ENCODE data around the gene AGPAT1. TPM values are rescaled to one million over a fixed set of nuclear protein-coding genes. Genes with fewer than 3 reads are reported as not detected.
"Not testable (repeated sequence)": the region's sequence is repeated elsewhere in the genome, so short reads cannot be mapped to it uniquely, and the experiment has no call there.

Gene AGPAT1
- total RNA-seq, 1 experiment from 2014 or later, result 87.0 TPM

GRCh38 chr6:32149932-32150870, 25.7 kb downstream of the AGPAT1 start:
- no peak for DNase-seq (ENCODE audit: low read depth)

DNA sequence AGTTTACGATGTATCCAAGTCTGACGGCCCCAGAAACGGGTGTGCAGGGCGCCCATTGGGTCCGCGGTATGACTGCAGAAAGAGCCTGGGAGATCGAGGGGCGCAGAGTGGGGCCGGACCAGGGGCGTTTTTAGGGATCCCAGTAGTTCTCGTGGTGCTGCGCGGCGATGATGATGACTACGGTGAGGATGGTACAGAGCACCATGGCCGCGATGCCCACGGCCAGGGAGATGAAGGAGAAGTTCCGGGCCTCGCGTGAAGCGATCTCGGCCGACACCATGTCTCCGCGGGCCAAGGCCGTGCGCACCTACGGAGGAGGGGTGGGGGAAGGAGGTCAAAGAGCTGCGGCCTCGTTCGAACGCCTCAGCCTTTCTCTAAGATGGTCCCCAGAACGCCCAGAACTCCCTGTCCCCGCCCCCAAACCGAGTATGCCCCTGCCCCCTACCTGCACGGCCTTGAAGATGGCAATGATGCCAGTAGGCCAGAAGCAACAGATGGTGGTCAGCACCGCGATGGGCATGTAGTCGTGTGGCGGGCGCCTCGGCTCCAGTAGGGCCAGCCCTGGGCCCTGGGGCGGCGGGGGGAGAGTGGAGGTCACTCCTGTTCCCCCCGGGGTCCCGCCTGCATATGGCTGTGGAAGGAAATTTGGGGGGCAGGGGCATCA, 26.7 kb downstream of the AGPAT1 start:
- DNase-seq (ENCODE audit: low read depth), result no peak

GRCh38 chr6:32148289-32149091, 27.4 kb downstream of the AGPAT1 start:
- DNase-seq (ENCODE audit: low read depth), result no peak

DNA sequence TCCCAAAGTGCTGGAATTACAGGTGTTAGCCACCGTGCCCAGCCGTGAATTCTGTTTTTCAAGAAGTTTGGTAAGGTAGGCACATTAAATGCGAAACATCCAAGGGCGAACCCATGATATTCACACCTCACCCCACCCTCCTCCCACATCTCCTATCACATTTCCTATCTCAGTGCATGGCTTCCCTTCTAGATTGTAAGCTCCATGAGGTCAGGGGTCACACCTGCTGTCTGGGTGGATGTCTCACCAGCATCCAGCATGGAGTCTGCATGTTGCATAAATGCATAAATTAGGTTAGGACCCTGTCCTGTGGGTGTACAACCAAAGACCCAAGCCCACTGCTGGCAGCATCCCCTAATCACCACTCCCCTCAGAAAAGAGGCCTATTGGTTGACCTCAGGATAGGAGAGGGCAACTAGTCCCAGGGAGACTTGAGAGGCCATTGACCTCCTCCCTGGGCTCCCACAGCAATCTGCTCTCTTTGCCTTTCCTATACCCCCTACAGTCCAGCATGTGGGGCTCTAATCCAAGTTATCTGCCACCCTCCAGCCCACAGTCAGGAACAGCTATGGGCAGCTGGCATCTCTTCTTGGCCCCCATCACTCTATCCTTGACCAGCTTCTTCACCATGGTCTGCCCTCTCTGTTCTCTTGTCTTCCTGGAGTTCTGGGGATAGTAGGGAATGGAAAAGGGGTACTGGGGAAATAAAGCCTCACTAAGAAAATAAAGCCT, 28.3 kb downstream of the AGPAT1 start:
- DNase-seq (ENCODE audit: low read depth), result no peak

DNA sequence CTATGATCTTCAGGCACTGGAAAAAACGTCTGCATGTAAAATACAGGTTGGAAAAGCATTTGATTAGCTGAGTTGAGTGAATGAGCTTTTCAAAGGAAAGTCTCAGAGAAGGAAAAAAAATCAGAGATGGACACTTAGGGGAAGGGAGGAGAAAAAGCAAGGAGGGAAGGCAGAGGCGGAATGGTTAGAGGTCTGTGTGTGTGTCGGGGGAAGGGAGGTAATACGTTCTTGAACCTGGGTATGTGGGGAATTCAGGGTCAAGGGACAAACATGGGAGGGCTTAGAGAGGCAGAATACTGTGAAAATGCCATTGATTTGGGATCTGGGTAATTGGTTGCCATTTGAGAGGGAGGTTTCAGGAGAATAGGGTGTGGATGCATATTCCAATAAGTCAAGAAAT, 29.2 kb downstream of the AGPAT1 start:
- DNase-seq (ENCODE audit: low read depth), result no peak

DNA sequence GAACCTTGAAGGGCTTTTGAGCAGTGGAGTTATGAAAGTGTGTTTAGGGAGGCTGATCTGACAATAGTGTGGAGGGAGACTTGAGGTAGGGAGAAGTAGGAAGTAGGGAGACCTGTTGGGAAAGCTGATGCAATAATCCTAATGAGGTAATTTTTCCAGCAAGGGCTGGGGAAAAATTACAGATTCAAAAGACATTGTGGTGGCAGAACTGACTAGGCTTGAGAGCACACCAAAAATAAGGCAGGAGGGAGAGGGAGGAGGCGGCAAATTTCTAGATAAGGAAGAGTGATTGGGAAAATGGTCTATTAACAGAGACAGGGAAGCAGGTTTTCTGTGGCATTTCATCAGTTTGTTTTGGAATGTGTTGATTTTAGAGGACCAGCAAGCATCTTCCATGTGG, 29.6 kb downstream of the AGPAT1 start:
- DNase-seq (ENCODE audit: low read depth), result no peak

- not testable (repeated sequence) for DNase-seq (ENCODE audit: low read depth)
These were observed 31.6 kb downstream of the AGPAT1 start for GRCh38 chr6:32144238-32144637.

GRCh38 chr6:32140420-32141046, 35.4 kb downstream of the AGPAT1 start:
- peak; percentile 37 for DNase-seq (ENCODE audit: low read depth)

GRCh38 chr6:32139590-32139989, 36.3 kb downstream of the AGPAT1 start:
- no peak for DNase-seq (ENCODE audit: low read depth)

GRCh38 chr6:32137454-32137853, 38.4 kb downstream of the AGPAT1 start:
- DNase-seq (ENCODE audit: low read depth), result no peak

DNA sequence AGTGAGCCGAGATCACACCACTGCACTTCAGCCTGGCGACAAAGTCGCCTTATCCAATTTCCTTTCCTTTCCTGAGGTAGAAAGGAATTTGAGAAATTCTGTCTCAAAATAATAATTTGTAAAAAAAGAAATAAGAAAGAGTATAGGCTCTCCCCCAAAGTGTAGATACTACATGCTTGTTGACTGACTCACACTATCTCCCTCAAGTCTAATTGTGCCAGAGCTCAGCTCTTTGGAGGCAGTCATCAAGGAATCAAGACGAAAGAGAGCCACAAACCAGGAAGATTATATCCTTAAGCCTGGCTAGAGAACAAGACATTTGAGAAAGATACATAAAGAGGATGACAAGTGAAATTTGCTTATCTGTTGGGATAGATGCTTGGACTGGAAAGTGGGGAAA, 42.1 kb downstream of the AGPAT1 start:
- no peak for DNase-seq (ENCODE audit: low read depth)

DNA sequence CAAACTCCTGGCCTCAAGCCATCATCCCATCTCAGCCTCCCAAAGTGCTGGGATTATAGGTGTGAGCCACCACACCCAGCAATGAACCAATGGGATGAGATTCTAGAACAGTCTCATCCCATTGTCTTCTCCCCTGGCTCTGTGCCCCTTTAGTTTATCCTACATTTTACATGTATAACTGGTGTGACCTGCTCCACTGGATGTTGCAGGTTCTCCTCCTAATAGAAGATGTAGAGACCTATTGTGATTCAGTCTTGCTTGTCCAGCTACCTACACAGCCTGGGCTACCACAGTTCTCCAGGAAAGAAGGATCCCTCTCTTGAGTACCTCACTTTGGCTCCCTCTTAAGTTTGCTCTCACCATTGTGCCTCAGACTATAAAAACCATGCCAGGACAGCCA, 43.8 kb downstream of the AGPAT1 start:
- no peak for DNase-seq (ENCODE audit: low read depth)

DNA sequence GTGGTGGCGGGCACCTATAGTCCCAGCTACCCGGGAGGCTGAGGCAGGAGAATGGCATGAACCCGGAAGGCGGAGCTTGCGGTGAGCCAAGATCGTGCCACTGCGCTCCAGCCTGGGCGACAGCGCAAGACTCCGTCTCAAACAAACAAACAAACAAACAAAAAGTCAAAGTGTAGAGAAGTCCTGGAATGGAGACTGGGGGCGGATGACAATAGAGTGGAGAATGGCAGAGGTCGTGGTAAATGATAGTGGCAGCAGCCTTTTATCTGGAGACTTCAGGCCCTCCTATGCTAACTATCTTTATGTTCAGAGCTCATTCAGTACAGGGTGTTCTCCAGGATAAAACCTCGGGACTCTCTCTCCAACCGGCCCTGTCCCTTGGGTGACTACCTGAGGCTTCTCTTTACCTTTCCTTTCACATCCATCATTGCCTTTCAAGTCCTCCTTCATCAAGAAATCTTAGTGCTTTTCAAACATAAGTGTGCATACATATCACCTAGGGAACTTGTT, 44.4 kb downstream of the AGPAT1 start:
- DNase-seq (ENCODE audit: low read depth), result no peak

- no peak for DNase-seq (ENCODE audit: low read depth)
These were observed 46.4 kb downstream of the AGPAT1 start for GRCh38 chr6:32129297-32130088.

DNA sequence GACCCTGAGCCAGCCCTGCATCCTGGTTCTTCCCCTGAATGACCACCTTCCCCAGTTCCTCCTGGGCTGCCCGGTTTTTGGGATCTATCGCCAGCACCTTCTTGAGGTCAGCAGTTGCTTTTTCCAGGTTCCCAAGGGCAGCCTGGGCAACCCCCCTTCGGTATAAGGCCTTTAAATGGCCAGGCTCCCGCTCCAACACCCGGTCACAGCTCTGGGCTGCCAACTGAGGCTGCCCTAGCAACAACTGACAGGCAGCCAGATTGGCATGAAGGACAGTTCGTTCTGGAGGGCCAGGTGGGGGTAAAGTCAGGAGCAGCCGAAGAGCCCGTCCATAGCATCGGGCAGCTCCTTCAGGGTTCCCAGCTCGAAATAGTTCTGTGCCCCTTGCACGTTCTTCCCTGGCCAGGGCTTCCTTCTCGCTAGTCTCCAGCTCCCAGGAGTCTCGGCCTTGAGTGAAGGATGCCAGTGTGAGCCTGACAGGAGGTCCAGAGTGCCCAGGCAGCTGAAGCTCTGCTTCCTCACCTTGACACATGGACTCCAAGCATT, 47.1 kb downstream of the AGPAT1 start:
- DNase-seq (ENCODE audit: low read depth), result no peak

DNA sequence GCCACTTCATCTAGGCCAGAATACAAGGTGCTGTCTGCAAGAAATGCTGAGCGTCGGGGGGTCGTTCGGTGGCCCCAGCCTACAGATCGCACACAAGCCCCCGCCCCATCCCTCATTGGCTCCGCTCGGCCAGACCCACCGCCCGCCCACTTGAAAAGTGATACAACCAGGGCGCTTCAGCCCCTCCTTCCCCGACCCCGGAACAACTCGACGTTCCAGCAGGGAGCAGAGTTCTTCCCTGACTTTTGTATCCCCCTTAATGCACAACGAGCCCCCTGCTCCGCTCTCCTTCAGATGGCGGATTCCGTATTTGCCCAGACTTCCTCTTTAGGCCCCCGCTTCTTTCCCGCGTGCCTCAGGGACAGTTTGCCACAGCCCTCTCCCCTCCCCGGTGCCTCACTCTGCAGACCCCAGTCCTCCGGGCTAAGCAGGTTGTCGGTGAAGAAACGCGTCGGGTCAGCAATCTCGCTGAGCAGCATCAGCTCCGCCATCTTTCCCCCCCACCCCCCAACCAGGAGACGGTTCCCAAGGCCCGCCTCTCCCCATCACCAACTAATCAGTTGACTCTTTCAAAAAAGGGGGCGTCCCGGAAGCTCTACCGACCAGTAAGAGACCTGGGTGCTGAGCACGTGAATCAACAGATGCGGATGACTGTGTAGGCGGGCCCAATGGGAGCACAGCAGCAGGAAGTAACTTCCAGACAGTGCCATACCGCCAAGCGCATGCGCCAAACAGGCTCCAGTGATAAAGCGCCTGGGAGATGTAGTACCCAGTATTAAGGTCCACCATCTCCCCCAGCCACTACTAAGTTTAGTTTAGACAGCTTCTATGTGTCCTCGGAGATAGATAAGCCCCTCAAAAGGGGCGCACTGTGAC, 47.9 kb downstream of the AGPAT1 start, which contains the start of gene ATF6B:
ATF6B (minus strand) TSS at position 530 of the 876 bp plus-strand sequence; CDS start at position 491, 39 bp downstream.
- DNase-seq (ENCODE audit: low read depth), result peak; percentile 100

GRCh38 chr6:32127409-32127716, 48.5 kb downstream of the AGPAT1 start:
- DNase-seq (ENCODE audit: low read depth), result no peak

- DNase-seq (ENCODE audit: low read depth), result no peak
These were observed 49.0 kb downstream of the AGPAT1 start for GRCh38 chr6:32126880-32127279.

- DNase-seq (ENCODE audit: low read depth), result no peak
These were observed 52.2 kb downstream of the AGPAT1 start for GRCh38 chr6:32123681-32124080.
